AG09309 (cell line): ENCODE measurements around the gene RPGRIP1L.

Source experiments
- DNase-seq: peaks from one replicate; pipeline ENCODE4 v3.0.0-alpha.2; 2010; ENCODE audit warnings: low read depth
- H3K4me3 ChIP-seq: 2 replicates; pipeline ENCODE4 v1.5.1; 2011; ENCODE audit warnings: mild to moderate bottlenecking, low read depth, low read length, moderate library complexity; ENCODE audit not compliant: control insufficient read depth
- TF ChIP-seq, protein P1 (sequence below): IDR thresholded peaks from 2 replicates; pipeline ENCODE4 v1.5.1; 2011; ENCODE audit warnings: mild to moderate bottlenecking, low read depth, low read length, inconsistent platforms; ENCODE audit not compliant: insufficient read depth, control insufficient read depth; ENCODE audit errors: missing control alignments

Gene RPGRIP1L

DNA sequence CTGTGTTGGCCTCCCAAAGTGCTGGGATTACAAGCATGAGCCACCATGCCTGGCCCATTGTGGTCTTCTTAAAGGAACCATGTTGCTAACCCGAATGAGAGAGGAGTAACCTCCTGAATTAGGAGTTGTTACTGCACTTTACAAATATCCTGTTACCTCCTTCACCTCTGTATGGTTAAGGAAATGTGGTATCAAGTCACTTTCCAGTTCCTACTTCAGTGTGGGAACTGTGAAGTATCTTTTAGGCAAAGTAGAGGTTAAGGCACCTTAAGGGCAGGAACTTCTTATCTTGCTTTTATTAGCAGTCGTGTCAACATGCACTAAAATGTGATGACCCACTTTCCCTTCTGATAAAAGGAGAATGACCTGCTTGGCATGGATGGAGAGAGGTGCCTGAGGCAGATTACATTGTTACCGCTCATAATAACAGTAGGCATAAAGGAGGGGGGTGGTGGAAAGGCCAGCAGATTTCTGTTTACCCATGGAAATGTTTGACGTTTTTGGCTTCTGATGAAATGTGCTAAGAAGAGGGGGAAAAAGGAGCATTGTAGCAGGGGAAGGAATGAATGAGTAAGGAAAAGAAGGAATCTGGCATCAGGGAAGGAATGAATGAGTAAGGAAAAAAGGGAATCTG is 28.8 kb upstream of the RPGRIP1L start:
- DNase-seq, result no peak
- TF ChIP-seq, protein P1, sequence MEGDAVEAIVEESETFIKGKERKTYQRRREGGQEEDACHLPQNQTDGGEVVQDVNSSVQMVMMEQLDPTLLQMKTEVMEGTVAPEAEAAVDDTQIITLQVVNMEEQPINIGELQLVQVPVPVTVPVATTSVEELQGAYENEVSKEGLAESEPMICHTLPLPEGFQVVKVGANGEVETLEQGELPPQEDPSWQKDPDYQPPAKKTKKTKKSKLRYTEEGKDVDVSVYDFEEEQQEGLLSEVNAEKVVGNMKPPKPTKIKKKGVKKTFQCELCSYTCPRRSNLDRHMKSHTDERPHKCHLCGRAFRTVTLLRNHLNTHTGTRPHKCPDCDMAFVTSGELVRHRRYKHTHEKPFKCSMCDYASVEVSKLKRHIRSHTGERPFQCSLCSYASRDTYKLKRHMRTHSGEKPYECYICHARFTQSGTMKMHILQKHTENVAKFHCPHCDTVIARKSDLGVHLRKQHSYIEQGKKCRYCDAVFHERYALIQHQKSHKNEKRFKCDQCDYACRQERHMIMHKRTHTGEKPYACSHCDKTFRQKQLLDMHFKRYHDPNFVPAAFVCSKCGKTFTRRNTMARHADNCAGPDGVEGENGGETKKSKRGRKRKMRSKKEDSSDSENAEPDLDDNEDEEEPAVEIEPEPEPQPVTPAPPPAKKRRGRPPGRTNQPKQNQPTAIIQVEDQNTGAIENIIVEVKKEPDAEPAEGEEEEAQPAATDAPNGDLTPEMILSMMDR, result no peak
- no peak overlapping the region for H3K4me3 ChIP-seq

DNA sequence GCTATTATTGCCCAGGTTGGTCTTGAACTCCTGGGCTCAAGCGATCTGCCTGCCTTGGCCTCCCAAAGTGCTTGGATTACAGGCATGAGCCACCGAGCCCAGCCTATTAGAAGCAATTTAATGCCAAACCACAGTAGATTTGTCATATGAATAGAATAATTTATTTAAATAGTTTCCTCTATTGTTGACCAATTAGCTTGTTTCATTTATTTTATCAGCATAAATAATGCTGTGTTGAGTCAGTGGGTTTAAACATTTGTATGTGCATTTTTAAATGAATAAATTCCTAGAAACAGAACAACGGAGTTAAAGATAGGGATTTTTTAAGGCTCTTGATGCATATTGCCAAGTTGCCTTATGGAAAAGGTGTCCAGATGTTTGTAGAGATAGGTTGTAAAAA is 27.0 kb upstream of the RPGRIP1L start:
- DNase-seq, result no peak
- no peak overlapping the region for H3K4me3 ChIP-seq
- TF ChIP-seq, protein P1, result no peak

DNA sequence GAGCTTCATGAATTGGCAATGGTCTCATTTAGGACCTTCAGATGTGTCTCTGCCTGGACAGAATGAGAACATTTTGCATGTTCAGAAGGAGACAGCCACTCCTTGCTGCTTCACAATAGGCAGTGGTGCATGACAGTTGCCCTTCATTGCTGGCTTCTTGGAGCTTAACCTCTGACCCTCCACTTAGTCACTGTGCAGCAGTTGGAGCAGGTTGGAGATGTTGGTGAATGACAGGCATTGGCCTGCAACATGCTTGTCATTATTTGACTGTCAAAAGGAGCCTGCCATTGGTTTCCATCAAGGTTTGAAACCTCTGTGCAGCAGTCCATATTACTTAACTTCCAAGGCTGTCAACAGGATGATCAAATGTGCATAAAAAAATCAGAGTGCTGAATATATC is 23.0 kb upstream of the RPGRIP1L start:
- DNase-seq, result no peak
- no peak overlapping the region for H3K4me3 ChIP-seq

DNA sequence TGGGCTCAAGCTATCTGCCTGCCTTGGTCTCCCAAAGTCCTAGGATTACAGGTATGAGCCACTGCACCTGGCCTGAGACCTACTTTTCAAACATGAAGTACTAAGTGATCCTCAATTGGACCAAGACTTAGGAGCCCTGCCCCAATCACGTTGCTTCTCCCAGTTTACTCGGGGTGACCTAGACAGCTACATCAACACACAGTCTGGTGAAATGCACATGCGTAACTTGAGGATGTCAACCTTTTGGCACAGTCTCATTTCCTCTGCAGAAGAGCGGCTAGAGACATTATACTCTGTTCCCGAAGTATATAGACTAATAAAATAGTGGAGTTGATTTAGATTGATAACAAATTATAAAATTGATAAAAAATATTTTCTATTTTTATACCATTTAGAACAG is 17.4 kb upstream of the RPGRIP1L start:
- DNase-seq, result no peak
- TF ChIP-seq, protein P1, result no peak
- H3K4me3 ChIP-seq, result no peak overlapping the region

More for the DNA sequence above, 23.0 kb upstream of the RPGRIP1L start:
- TF ChIP-seq, protein P1, result no peak

DNA sequence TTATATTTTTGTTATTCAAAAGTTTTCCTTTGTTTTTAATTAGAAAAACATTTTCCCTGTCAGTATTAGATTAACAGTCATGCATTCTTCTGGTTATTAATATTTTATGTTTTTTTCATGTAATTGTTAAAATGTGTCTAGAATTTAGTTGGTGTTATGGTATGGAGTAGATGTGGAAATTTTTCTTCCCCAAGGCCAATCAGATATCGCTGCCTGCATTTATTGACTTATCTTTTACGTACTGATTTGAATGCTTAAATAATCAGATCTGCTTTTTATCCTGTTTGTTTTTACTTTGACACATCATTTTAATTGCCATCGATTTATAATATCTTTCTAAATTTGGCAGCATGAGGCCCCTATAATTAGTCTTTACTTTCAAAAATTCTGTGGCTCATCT is 13.9 kb upstream of the RPGRIP1L start:
- no peak overlapping the region for H3K4me3 ChIP-seq
- no peak for DNase-seq
- TF ChIP-seq, protein P1, result no peak

DNA sequence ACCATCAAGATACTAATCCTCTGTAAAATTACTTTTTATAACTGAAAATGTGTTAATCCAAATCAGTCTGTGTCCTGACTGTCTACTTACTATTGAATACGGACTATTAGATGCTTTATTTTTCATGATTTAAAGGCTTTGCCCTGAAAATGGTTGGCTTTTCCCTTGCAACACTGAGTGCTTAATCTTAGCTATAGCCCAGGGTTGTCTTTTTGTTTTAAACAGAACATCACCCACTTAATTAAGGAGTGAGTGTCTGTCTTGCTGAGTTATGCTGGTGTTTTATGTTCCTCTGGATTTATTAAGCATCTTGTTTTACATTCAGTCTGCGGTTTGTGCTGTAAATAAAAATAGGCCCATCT is 11.3 kb upstream of the RPGRIP1L start:
- no peak overlapping the region for H3K4me3 ChIP-seq
- DNase-seq, result no peak
- TF ChIP-seq, protein P1, result no peak
